ENCODE results near the gene IL16. TPM values are rescaled to one million over a fixed set of nuclear protein-coding genes. Genes with fewer than 3 reads are reported as not detected.

Gene IL16
- total RNA-seq, 1 donor from 2014 or later: not detected

DNA sequence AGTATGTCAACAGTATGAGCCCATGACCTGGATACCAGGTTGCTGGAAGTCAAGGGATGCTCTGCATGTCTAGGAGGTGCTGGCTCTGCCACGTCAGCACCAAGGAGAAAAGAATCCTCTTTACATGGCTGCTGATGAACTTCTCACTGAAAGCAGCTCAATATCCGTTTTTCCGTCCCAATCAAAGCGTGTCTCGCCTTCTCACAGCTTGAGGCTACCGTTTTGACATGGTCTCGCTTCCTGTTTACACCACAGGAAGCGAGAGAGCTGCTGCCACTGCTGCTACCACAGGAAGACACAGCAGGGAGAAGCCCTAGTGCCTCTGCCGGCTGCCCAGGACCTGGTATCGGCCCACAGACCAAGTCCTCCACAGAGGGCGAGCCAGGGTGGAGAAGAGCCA, 100.0 kb downstream of the IL16 start:
- TF ChIP-seq, protein P1, sequence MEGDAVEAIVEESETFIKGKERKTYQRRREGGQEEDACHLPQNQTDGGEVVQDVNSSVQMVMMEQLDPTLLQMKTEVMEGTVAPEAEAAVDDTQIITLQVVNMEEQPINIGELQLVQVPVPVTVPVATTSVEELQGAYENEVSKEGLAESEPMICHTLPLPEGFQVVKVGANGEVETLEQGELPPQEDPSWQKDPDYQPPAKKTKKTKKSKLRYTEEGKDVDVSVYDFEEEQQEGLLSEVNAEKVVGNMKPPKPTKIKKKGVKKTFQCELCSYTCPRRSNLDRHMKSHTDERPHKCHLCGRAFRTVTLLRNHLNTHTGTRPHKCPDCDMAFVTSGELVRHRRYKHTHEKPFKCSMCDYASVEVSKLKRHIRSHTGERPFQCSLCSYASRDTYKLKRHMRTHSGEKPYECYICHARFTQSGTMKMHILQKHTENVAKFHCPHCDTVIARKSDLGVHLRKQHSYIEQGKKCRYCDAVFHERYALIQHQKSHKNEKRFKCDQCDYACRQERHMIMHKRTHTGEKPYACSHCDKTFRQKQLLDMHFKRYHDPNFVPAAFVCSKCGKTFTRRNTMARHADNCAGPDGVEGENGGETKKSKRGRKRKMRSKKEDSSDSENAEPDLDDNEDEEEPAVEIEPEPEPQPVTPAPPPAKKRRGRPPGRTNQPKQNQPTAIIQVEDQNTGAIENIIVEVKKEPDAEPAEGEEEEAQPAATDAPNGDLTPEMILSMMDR (IDR thresholded peaks at IDR 0.05; ENCODE audit: insufficient read depth, low read length, poor library complexity, severe bottlenecking): no peak
- no peak for DNase-seq (ENCODE audit: low read depth)
- no peak overlapping the region for H3K4me3 ChIP-seq (ENCODE audit: low read depth, low read length)
- H3K36me3 ChIP-seq (ENCODE audit: control insufficient read depth, insufficient read depth, low read length): no peaks in the 10 kb centered on the region
- peaks cover 9% of the 10 kb centered on the region for H3K27me3 ChIP-seq (ENCODE audit: control insufficient read depth, insufficient read depth, low read length)

DNA sequence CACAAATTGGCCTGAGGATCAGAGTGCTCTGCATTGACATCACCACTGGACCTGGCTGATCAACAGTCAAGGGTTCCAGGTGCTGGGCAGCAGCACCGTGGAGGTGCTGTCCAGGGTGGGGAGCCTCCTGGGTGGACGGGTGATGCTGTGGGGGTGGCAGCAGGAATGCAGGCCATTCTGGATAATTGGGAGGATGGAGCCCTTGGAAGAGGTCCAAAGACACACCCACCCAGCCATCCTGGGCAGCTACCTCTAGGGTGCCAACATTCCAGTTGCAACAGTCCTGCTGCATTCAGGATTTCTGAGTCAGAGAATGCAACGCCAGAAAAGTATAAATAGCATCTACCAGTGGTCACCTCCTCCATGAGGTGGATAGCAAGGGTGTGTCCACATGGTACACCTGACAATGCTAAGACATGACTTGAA, 100.5 kb downstream of the IL16 start:
- TF ChIP-seq, protein P1 (IDR thresholded peaks at IDR 0.05; ENCODE audit: insufficient read depth, low read length, poor library complexity, severe bottlenecking): no peak
- DNase-seq (ENCODE audit: low read depth): peak; percentile 42

DNA sequence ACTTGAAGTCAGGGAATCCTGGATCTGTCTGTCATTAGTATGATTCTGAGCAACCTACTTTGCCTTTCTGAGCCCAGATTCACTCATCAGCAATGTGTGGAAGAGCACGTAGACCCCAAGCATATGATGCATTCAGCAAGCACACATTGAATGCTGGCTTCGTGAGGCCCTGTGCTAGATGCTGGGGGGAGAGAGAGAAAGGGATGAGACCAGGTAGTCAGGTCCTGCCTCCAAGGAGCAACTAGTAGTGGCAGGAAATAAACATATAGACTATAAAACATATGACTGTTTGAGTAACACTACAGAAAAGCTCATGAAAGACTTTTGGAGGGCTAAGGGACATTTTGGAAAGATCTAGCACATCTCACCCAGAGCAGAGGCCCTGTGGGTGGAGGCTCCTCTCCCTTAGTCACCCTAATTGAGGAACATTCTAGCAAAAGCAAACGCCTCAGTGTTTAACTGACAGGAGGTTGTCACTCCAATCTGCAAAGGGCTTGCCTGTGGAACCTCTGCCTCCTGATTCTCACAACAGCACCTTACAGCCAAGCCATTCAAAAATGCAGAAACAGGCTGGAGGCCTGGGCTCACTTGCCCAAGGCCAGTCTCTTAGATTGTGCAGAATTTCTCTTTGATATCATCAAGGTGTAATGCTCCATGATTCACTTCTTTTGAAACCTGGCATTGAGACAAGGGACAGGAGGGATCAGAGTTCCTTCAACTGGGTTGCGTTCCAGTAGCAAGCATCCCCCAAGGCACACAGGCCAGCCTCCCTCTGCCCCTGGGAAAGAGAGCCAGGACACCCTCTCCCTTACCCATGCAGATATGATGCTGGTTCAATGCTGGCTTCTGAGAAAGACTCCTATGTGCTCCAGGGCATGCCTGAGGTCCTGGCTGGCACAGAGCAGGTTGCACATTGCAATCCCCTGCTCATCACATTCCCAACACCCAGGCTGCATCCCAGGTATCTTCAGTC, 101.2 kb downstream of the IL16 start:
- DNase-seq (ENCODE audit: low read depth): no peak
- H3K27me3 ChIP-seq (ENCODE audit: control insufficient read depth, insufficient read depth, low read length): peaks cover 6% of the 10 kb centered on the region
- TF ChIP-seq, protein P1 (IDR thresholded peaks at IDR 0.05; ENCODE audit: insufficient read depth, low read length, poor library complexity, severe bottlenecking): no peak
- H3K4me3 ChIP-seq (ENCODE audit: low read depth, low read length): no peak overlapping the region
- H3K36me3 ChIP-seq (ENCODE audit: control insufficient read depth, insufficient read depth, low read length): no peaks in the 10 kb centered on the region

More for the DNA sequence above, 100.5 kb downstream of the IL16 start:
- Histone ChIP-seq H3K4me3 (ENCODE audit: low read depth, low read length) (no peak overlapping the region), H3K36me3 (ENCODE audit: control insufficient read depth, insufficient read depth, low read length) (no peaks in the 10 kb centered on the region), H3K27me3 (ENCODE audit: control insufficient read depth, insufficient read depth, low read length) (peaks cover 6% of the 10 kb centered on the region)

DNA sequence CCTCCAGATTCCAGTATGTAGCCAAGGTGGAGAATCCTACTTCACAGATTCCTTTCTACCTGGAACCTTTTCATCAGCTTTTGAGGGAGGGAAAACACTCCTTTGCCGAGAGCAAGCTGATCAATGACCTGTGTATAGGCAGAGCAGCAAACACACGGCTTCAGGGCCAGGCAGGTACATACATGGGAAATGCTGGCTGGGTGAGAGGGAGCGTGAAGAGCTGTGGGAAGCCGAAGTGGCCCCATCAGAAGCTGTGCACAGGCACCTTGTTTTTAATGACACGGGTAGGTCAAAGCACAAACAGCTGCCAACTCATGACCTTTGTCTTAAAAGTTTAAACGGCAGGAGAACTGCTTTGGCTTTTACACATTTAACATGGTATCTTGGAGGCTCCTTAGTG, 101.9 kb downstream of the IL16 start:
- H3K4me3 ChIP-seq (ENCODE audit: low read depth, low read length): no peak overlapping the region

DNA sequence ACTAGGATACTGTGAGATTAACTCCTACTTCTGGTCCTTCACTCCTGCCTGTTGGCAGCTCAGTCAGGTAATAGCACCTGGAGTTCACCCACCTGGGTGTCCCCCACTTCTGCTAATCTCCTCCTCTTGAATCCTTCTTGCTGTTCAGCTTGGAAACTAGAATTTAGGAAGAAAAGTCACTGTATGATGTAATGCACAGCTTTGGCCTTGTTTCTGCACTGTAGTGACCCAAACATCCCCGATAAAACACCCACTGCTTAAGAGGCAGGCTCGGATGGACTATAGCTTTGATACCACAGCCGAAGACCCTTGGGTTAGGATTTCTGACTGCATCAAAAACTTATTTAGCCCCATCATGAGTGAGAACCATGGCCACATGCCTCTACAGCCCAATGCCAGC, 102.5 kb downstream of the IL16 start:
- TF ChIP-seq, protein P1 (IDR thresholded peaks at IDR 0.05; ENCODE audit: insufficient read depth, low read length, poor library complexity, severe bottlenecking): no peak
- Histone ChIP-seq H3K4me3 (ENCODE audit: low read depth, low read length) (no peak overlapping the region), H3K27me3 (ENCODE audit: control insufficient read depth, insufficient read depth, low read length) (peaks cover 8% of the 10 kb centered on the region), H3K36me3 (ENCODE audit: control insufficient read depth, insufficient read depth, low read length) (no peaks in the 10 kb centered on the region)
- no peak for DNase-seq (ENCODE audit: low read depth)

More for the DNA sequence above, 101.9 kb downstream of the IL16 start:
- no peaks in the 10 kb centered on the region for H3K36me3 ChIP-seq (ENCODE audit: control insufficient read depth, insufficient read depth, low read length)
- peaks cover 6% of the 10 kb centered on the region for H3K27me3 ChIP-seq (ENCODE audit: control insufficient read depth, insufficient read depth, low read length)
- TF ChIP-seq, protein P1 (IDR thresholded peaks at IDR 0.05; ENCODE audit: insufficient read depth, low read length, poor library complexity, severe bottlenecking): no peak
- no peak for DNase-seq (ENCODE audit: low read depth)

Data from kidney epithelial cell (primary cell).